ENCODE measurements around the gene TMC7.

Gene TMC7

DNA sequence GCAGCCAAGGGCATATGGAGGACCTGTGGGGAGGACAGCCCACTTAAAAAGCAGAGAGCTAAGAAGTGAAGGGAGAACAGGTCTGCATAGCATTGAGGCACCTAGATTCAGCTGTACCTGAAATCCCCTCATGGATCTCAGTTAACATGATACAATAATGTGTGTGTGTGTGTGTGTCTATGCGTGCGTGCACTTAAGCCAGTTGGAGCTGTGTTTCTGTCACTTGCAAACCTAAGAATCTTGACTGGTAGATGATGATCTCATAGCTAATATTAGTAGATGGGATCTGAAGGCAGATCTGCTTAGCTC, 128.3 kb downstream of the TMC7 start:
- no peak for DNase-seq (ENCODE audit: low read depth in 1 of 2, low spot score in 1 of 2)
